Upper lobe of left lung (tissue), 6 donors: ENCODE data around the gene CABS1. TPM values are rescaled to one million over a fixed set of nuclear protein-coding genes. Genes with fewer than 3 reads are reported as not detected.

Source experiments
- ATAC-seq, 2 donors: fragments of 200-7000 bp; cut with Tn5 transposase; one replicate each; pipeline ENCODE4 v1.9.1; 2022; ENCODE audit warnings: mild to moderate bottlenecking in 2 of 2, moderate library complexity in 2 of 2; ENCODE audit not compliant: low FRiP score in 2 of 2
- DNase-seq, 2 donors: peaks; one replicate each; pipeline ENCODE4 v3.0.0-alpha.2; 2019 to 2020
- H3K27ac ChIP-seq, 4 donors: fragments of 200-600 bp; sonication (generic); one replicate each; pipeline ENCODE4 v1.5.1; 2016 to 2019
- H3K27me3 ChIP-seq, 4 donors: fragments of 200-600 bp; sonication (generic); one replicate each; pipeline ENCODE4 v1.5.1; 2017 to 2019
- H3K36me3 ChIP-seq, 4 donors: fragments of 200-600 bp; sonication (generic); one replicate each; pipeline ENCODE4 v1.5.1; 2016 to 2019
- H3K4me1 ChIP-seq, 4 donors: fragments of 200-600 bp; sonication (generic); one replicate each; pipeline ENCODE4 v1.5.1; 2018 to 2019
- H3K4me3 ChIP-seq, 4 donors: fragments of 200-600 bp; sonication (generic); one replicate each; pipeline ENCODE4 v1.5.1; 2017 to 2019; ENCODE audit warnings: mild to moderate bottlenecking in 2 of 4, moderate library complexity in 1 of 4
- H3K9me3 ChIP-seq, 4 donors: fragments of 200-600 bp; sonication (generic); one replicate each; pipeline ENCODE4 v1.5.1; 2018 to 2019
- EP300 ChIP-seq, 4 donors: sonication (generic); formaldehyde crosslinking; IDR thresholded peaks; one replicate each; pipeline ENCODE4 v1.5.1; 2017; ENCODE audit warnings: antibody characterized with exemption in 4 of 4, control low read depth in 2 of 4
- POLR2A ChIP-seq, 4 donors: fragments of 450-650 bp; IDR thresholded peaks; one replicate each; pipeline ENCODE4 v1.5.1; 2016 to 2017; ENCODE audit warnings: antibody characterized with exemption in 4 of 4, mild to moderate bottlenecking in 2 of 4
- POLR2AphosphoS5 ChIP-seq, 2 donors: sonication (generic); formaldehyde crosslinking; IDR thresholded peaks; one replicate each; pipeline ENCODE4 v1.5.1; 2017; ENCODE audit warnings: antibody characterized with exemption in 2 of 2
- WGBS, 2 donors: methylation state at CpG; one replicate each; pipeline ENCODE4 v1.1.5; 2017 to 2018; 5-methylcytosine and 5-hydroxymethylcytosine counted together
- total RNA-seq, 6 donors: library from RNA; depleted of rRNA in 4 of 6; stranded (reverse); fragments of >200 nt in 4 of 6; gene quantifications; one replicate each; pipeline versions ENCODE4 v1.1.0 to v1.2.1, GENCODE V29; 2016 to 2021
- TF ChIP-seq, protein P1 (sequence below), 6 experiments: fragments of 450-650 bp in 4 of 6; fragments of 200-600 bp in 2 of 6; sonication (generic) in 2 of 6; IDR thresholded peaks; one replicate each; pipeline ENCODE4 v1.5.1; 2016 to 2019; ENCODE audit warnings: antibody characterized with exemption in 6 of 6
- donor health status: DM: no; HTN: no; CAD: no; lungs with moderate emphysema.
- donor health status: DM: no; HTN: yes; CAD: no; lungs with severe emphysema.

The CABS1 gene
- total RNA-seq, 6 donors from 2014 or later = not detected

GRCh38 chr4:70299643-70300042 lies 35.1 kb upstream of the CABS1 start:
- Histone ChIP-seq H3K27me3 (no peaks in the 10 kb centered on the region), H3K36me3 (no peaks in the 10 kb centered on the region), H3K9me3 (no peaks in the 10 kb centered on the region), H3K27ac (no peak overlapping the region), H3K4me3 (no peak overlapping the region), H3K4me1 (no peaks in the 10 kb centered on the region)
- ATAC-seq (no peak), DNase-seq (no peak)
- 80 to 93% methylated on average over 2 of the region's 2 CpGs for WGBS, 2 donors
- no peak for TF ChIP-seq POLR2A (IDR thresholded peaks at IDR 0.05)
- TF ChIP-seq EP300 (IDR thresholded peaks at IDR 0.05) = no peak
- TF ChIP-seq POLR2AphosphoS5 (IDR thresholded peaks at IDR 0.05) = no peak
- TF ChIP-seq, protein P1, sequence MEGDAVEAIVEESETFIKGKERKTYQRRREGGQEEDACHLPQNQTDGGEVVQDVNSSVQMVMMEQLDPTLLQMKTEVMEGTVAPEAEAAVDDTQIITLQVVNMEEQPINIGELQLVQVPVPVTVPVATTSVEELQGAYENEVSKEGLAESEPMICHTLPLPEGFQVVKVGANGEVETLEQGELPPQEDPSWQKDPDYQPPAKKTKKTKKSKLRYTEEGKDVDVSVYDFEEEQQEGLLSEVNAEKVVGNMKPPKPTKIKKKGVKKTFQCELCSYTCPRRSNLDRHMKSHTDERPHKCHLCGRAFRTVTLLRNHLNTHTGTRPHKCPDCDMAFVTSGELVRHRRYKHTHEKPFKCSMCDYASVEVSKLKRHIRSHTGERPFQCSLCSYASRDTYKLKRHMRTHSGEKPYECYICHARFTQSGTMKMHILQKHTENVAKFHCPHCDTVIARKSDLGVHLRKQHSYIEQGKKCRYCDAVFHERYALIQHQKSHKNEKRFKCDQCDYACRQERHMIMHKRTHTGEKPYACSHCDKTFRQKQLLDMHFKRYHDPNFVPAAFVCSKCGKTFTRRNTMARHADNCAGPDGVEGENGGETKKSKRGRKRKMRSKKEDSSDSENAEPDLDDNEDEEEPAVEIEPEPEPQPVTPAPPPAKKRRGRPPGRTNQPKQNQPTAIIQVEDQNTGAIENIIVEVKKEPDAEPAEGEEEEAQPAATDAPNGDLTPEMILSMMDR (IDR thresholded peaks at IDR 0.05) = no peak

DNA sequence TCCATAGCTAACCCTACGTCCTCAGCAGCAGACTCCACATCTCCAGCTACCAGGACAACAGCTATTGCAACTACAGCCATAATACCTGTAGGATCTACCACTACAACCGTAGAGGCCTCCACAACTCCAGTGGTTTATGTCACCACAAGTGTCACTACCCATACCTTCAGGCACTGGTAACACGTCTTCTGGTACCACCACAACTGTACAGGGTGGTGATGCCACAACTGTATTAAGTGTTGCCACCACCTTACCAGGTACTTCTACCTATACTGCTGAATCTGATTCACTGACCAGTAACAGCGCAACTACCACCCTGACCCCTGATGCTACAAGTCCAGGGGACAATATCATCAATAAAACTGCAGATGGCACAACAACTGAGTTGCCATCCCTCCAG lies 34.6 kb upstream of the CABS1 start:
- Histone ChIP-seq H3K36me3 (no peaks in the 10 kb centered on the region), H3K4me1 (no peaks in the 10 kb centered on the region), H3K27me3 (no peaks in the 10 kb centered on the region), H3K27ac (no peak overlapping the region), H3K4me3 (no peak overlapping the region), H3K9me3 (no peaks in the 10 kb centered on the region)
- DNase-seq (no peak), ATAC-seq (no peak)
- WGBS, 2 donors = 95 to 97% methylated on average over 4 of the region's 4 CpGs
- no peak for TF ChIP-seq EP300 (IDR thresholded peaks at IDR 0.05)
- TF ChIP-seq, protein P1 (IDR thresholded peaks at IDR 0.05) = no peak
- no peak for TF ChIP-seq POLR2AphosphoS5 (IDR thresholded peaks at IDR 0.05)
- TF ChIP-seq POLR2A (IDR thresholded peaks at IDR 0.05) = no peak

DNA sequence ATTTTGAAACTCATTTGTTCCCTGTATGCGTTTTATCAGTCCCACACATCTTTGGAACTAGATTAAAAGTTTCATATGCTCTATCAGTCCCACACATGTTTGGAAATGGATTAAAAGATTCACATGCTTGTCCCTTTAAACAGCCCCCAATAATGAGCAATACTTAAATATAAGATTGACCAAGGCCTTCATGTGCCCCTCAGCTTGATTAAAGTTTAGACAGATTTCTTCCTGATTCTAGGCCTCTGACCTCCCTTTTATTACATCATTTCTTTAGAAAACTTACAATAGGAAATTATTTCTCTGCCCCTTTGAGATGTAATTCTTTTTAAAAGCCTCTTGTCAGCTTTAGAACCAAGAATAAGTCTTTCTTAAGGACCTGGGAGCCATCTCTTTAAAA lies 31.7 kb upstream of the CABS1 start:
- Histone ChIP-seq H3K27ac (no peak overlapping the region), H3K4me3 (no peak overlapping the region), H3K4me1 (no peaks in the 10 kb centered on the region), H3K27me3 (no peaks in the 10 kb centered on the region), H3K9me3 (no peaks in the 10 kb centered on the region), H3K36me3 (no peaks in the 10 kb centered on the region)
- TF ChIP-seq POLR2A (IDR thresholded peaks at IDR 0.05) (no peak), POLR2AphosphoS5 (IDR thresholded peaks at IDR 0.05) (no peak), EP300 (IDR thresholded peaks at IDR 0.05) (no peak)
- TF ChIP-seq, protein P1 (IDR thresholded peaks at IDR 0.05) = no peak
- ATAC-seq (no peak), DNase-seq (no peak)
- WGBS, 2 donors = 42 to 58% methylated on average over 1 of the region's 1 CpG

DNA sequence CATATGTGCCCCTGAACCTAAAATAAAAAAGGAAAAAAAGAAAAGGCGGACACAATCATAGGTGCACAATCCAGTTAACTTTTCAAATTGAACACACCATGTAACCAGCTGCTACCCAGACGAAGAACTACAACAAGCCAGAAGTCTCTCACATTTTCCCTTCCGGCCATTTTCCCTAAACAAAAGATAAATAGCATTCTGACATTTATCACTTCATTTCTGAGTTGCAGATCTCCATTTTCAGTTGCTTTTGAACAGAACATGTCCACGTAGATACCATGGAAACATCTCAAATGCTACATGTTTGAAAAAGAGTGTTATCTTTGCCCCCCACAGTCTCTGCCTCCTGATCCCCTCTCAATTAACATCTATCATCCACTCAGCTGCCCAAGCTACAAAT lies 29.2 kb upstream of the CABS1 start:
- Histone ChIP-seq H3K4me3 (no peak overlapping the region), H3K27ac (no peak overlapping the region), H3K9me3 (no peaks in the 10 kb centered on the region), H3K27me3 (no peaks in the 10 kb centered on the region), H3K4me1 (no peaks in the 10 kb centered on the region), H3K36me3 (no peaks in the 10 kb centered on the region)
- no peak for DNase-seq
- no peak for ATAC-seq
- 65 to 66% methylated on average over 4 of the region's 4 CpGs for WGBS, 2 donors
- TF ChIP-seq, protein P1 (IDR thresholded peaks at IDR 0.05) = no peak
- no peak for TF ChIP-seq POLR2A (IDR thresholded peaks at IDR 0.05)
- TF ChIP-seq EP300 (IDR thresholded peaks at IDR 0.05) = no peak
- TF ChIP-seq POLR2AphosphoS5 (IDR thresholded peaks at IDR 0.05) = no peak

DNA sequence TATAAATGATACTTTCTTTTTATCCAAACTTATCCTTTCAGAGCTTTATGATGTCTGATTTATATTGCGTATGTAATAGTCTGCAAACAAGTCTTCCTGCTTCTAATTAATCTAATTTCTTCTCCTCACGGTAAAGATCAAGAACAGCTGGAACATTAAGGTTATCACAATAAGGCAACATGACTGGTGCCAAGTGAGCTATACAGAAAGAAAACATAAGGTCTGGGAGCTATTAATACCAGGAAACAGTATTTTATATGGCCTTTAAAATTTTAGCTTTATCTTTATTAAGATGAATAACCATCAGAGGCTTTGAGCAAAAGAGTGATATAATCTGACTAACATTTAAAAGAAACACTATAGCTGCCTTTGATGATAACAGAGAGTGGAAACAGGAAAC lies 28.7 kb upstream of the CABS1 start:
- DNase-seq = no peak
- TF ChIP-seq, protein P1 (IDR thresholded peaks at IDR 0.05) = no peak
- TF ChIP-seq POLR2AphosphoS5 (IDR thresholded peaks at IDR 0.05) (no peak), POLR2A (IDR thresholded peaks at IDR 0.05) (no peak), EP300 (IDR thresholded peaks at IDR 0.05) (no peak)
- 56 to 73% methylated on average over 2 of the region's 2 CpGs for WGBS, 2 donors

More for the DNA sequence above, 28.7 kb upstream of the CABS1 start:
- Histone ChIP-seq H3K36me3 (no peaks in the 10 kb centered on the region), H3K27me3 (no peaks in the 10 kb centered on the region), H3K4me1 (no peaks in the 10 kb centered on the region), H3K4me3 (no peak overlapping the region), H3K27ac (no peak overlapping the region), H3K9me3 (no peaks in the 10 kb centered on the region)
- ATAC-seq = no peak
